ENCODE results near the gene SH2D7. TPM values are rescaled to one million over a fixed set of nuclear protein-coding genes. Genes with fewer than 3 reads are reported as not detected.

The SH2D7 gene
- total RNA-seq, 1 donor from 2014 or later: not detected

DNA sequence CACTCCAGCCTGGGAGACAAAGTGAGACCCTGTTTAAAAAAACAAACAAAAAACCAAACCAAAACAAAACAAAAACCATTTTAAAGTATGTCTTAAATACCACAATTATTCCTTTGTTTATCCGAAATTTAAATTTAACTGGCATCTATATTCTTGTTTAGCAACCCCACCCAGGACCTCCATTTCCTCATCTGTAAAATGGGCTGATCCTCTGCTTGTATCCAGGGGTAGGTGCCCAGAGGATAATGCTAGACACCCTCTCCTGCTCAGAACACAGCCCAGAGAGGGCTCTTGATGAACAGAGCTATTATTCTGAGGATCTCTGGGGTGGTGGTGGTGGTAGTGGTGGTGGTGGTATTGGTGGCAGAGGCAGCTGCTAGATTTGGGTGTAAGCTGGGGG is 9.8 kb downstream of the SH2D7 start:
- H3K9me3 Mint-ChIP-seq: no peaks in the 10 kb centered on the region

DNA sequence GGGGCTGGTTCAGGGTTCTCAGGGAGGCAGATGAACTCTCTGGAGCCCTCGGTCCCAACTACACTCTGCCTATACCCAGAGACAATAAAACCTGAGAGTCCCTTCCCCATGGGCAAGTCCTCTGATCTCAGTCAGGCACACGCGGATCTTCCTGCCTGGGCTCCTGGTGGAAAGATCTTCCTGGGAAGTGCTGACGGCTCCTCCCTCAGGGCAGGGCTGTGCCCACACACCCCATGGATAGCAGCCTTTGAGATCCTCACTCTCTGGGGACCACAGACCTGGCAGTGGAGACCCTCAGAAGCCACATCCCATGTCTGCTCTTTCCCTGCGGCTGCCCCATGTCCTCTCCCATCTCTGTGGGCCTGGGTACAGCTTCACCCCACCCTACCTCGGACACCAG is 10.4 kb downstream of the SH2D7 start:
- no peaks in the 10 kb centered on the region for H3K79me2 ChIP-seq (ENCODE audit: low read depth)
- no peak overlapping the region for H2AFZ ChIP-seq (replicated peaks)
- H3K27me3 ChIP-seq: no peaks in the 10 kb centered on the region
- no peak for DNase-seq (ENCODE audit: low spot score)
- Mint-ChIP-seq H3K27ac (no peak overlapping the region), H3K36me3 (peaks cover 3% of the 10 kb centered on the region), H3K27me3 (ENCODE audit: insufficient read depth, low read depth) (peaks cover 10% of the 10 kb centered on the region), H3K9me3 (no peaks in the 10 kb centered on the region), H3K4me1 (peaks cover 7% of the 10 kb centered on the region), H3K4me3 (no peak overlapping the region)
- no peaks in the 10 kb centered on the region for H3K4me1 ChIP-seq
- no peaks in the 10 kb centered on the region for H4K20me1 ChIP-seq (ENCODE audit: low read depth)
- no peaks in the 10 kb centered on the region for H3K36me3 ChIP-seq
- no peak overlapping the region for H3K27ac ChIP-seq
- no peak for TF ChIP-seq EZH2phosphoT487 (IDR thresholded peaks at IDR 0.05)
- TF ChIP-seq EZH2 (IDR thresholded peaks at IDR 0.05): no peak
- TF ChIP-seq, protein P1, sequence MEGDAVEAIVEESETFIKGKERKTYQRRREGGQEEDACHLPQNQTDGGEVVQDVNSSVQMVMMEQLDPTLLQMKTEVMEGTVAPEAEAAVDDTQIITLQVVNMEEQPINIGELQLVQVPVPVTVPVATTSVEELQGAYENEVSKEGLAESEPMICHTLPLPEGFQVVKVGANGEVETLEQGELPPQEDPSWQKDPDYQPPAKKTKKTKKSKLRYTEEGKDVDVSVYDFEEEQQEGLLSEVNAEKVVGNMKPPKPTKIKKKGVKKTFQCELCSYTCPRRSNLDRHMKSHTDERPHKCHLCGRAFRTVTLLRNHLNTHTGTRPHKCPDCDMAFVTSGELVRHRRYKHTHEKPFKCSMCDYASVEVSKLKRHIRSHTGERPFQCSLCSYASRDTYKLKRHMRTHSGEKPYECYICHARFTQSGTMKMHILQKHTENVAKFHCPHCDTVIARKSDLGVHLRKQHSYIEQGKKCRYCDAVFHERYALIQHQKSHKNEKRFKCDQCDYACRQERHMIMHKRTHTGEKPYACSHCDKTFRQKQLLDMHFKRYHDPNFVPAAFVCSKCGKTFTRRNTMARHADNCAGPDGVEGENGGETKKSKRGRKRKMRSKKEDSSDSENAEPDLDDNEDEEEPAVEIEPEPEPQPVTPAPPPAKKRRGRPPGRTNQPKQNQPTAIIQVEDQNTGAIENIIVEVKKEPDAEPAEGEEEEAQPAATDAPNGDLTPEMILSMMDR (IDR thresholded peaks at IDR 0.05): no peak
- no peak overlapping the region for H3K9ac ChIP-seq
- no peak overlapping the region for H3K4me3 ChIP-seq
- H3K9me3 ChIP-seq (ENCODE audit: low read depth): no peaks in the 10 kb centered on the region
- no peaks in the 10 kb centered on the region for H3F3A ChIP-seq (ENCODE audit: low read depth)
- H3K4me2 ChIP-seq: no peak overlapping the region

More for the DNA sequence above, 9.8 kb downstream of the SH2D7 start:
- H3K27ac ChIP-seq: no peak overlapping the region
- Mint-ChIP-seq H3K36me3 (peaks cover 3% of the 10 kb centered on the region), H3K4me1 (peaks cover 7% of the 10 kb centered on the region), H3K27me3 (ENCODE audit: insufficient read depth, low read depth) (peaks cover 10% of the 10 kb centered on the region), H3K27ac (no peak overlapping the region), H3K4me3 (no peak overlapping the region)
- H3F3A ChIP-seq (ENCODE audit: low read depth): no peaks in the 10 kb centered on the region
- H3K36me3 ChIP-seq: no peaks in the 10 kb centered on the region
- H3K9ac ChIP-seq: no peak overlapping the region
- no peaks in the 10 kb centered on the region for H3K4me1 ChIP-seq
- H4K20me1 ChIP-seq (ENCODE audit: low read depth): no peaks in the 10 kb centered on the region
- H3K79me2 ChIP-seq (ENCODE audit: low read depth): no peaks in the 10 kb centered on the region
- no peak overlapping the region for H3K4me2 ChIP-seq
- H3K27me3 ChIP-seq: no peaks in the 10 kb centered on the region
- H3K9me3 ChIP-seq (ENCODE audit: low read depth): no peaks in the 10 kb centered on the region
- no peak overlapping the region for H3K4me3 ChIP-seq
- no peak overlapping the region for H2AFZ ChIP-seq (replicated peaks)
- TF ChIP-seq, protein P1 (IDR thresholded peaks at IDR 0.05): no peak
- TF ChIP-seq EZH2 (IDR thresholded peaks at IDR 0.05) (no peak), EZH2phosphoT487 (IDR thresholded peaks at IDR 0.05) (no peak)
- no peak for DNase-seq (ENCODE audit: low spot score)

DNA sequence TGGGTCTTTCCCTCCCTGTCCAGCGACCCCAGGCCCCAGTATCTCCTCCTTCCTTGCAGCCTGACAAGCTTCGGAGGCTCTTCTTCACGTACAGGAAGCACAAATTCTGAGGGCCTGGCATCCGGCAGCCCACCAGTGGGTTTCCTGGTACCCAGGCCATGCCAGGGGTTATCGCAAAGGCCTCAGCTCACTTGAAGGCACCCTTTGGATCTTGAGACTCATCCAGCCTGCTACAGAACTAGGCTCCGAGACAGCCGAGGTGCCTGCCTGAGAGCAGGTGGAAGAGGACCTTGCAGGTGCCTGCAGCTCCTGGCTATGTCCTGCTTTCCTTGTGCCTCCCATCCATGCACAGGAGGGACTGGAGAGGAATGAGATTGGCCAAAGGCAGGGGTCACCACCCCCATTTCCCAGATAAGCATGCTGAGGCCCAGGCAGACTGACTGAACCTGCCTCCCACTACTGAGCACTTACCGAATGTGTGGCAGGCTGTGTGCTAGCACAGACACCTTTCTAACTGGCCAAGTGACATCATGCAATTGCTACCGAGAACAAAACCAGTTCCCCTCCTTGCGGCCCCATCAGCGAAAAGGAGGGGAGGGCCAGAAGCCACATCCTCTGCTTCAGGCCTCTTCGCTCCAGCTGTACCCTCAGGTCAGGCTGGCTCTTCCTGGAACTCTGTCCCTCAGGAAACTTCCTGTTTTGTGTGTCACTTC is 11.2 kb downstream of the SH2D7 start:
- no peaks in the 10 kb centered on the region for H3K4me1 ChIP-seq
- Mint-ChIP-seq H3K27ac (no peak overlapping the region), H3K27me3 (ENCODE audit: insufficient read depth, low read depth) (peaks cover 7% of the 10 kb centered on the region)

More for the DNA sequence above, 11.2 kb downstream of the SH2D7 start:
- Histone ChIP-seq H3K4me3 (no peak overlapping the region), H3K9ac (no peak overlapping the region), H3K27me3 (no peaks in the 10 kb centered on the region), H3K4me2 (no peak overlapping the region), H2AFZ (replicated peaks) (no peak overlapping the region), H3K79me2 (ENCODE audit: low read depth) (no peaks in the 10 kb centered on the region), H3K36me3 (no peaks in the 10 kb centered on the region), H4K20me1 (ENCODE audit: low read depth) (no peaks in the 10 kb centered on the region), H3K9me3 (ENCODE audit: low read depth) (no peaks in the 10 kb centered on the region), H3F3A (ENCODE audit: low read depth) (no peaks in the 10 kb centered on the region), H3K27ac (no peak overlapping the region)
- no peak for DNase-seq (ENCODE audit: low spot score)
- Mint-ChIP-seq H3K9me3 (no peaks in the 10 kb centered on the region), H3K4me3 (no peak overlapping the region), H3K36me3 (peaks cover 3% of the 10 kb centered on the region), H3K4me1 (peaks cover 7% of the 10 kb centered on the region)
- TF ChIP-seq EZH2 (IDR thresholded peaks at IDR 0.05): no peak
- TF ChIP-seq, protein P1 (IDR thresholded peaks at IDR 0.05): no peak
- TF ChIP-seq EZH2phosphoT487 (IDR thresholded peaks at IDR 0.05): no peak

All from neural progenitor cell (in vitro differentiated cells).